GM23248 (cell line): ENCODE results near the gene WLS.

Experiments used
- EZH2 ChIP-seq: fragments of 200-600 bp; sonication (generic); IDR thresholded peaks from 2 replicates; pipeline ENCODE4 v1.6.1; 2018; ENCODE audit warnings: antibody characterized with exemption, mild to moderate bottlenecking; ENCODE audit not compliant: insufficient read depth, poor library complexity, severe bottlenecking
- EZH2phosphoT487 ChIP-seq: fragments of 200-600 bp; sonication (generic); IDR thresholded peaks from 2 replicates; pipeline ENCODE4 v1.6.1; 2018; ENCODE audit warnings: antibody characterized with exemption, moderate library complexity, mild to moderate bottlenecking, low read depth; ENCODE audit not compliant: insufficient read depth

DNA sequence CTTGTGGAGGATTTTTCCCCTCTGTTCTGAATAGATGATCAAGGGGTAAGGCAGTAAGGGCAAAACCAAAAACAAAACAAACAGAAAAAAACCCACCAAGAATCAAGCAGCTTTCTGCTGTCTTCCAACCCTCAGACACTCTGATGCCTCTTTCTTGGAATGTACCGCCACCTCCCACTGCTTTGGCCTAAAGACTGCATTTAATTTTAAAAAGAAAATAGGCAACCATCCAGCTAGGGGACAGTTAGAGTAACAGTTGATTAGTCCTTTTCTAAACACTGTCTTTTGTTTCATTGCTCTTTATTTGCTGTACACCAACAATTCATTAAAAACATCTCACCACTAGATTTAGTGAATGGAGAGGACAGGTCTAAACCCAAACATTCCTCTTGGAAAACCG lies 21.5 kb downstream of the WLS start:
- no peak for TF ChIP-seq EZH2phosphoT487
- no peak for TF ChIP-seq EZH2
